Measurements from ENCODE around the gene ZSCAN21. TPM values are rescaled to one million over a fixed set of nuclear protein-coding genes. Genes with fewer than 3 reads are reported as not detected.

The ZSCAN21 gene
- total RNA-seq, 1 experiment from 2014 or later: 24.3 TPM

- DNase-seq: no peak
- no peaks in the 10 kb centered on the region for H3K4me1 ChIP-seq (ENCODE audit: insufficient read depth, low read length)
- H3T11ph ChIP-seq (ENCODE audit: low read length): no peak overlapping the region
- no peak overlapping the region for H3K18ac ChIP-seq (ENCODE audit: insufficient read length, low read depth, low read length)
- H3K27ac Mint-ChIP-seq: no peak overlapping the region
- no peak overlapping the region for H4K91ac ChIP-seq (ENCODE audit: insufficient read length, low read depth, low read length)
- no peak overlapping the region for H2BK12ac ChIP-seq (ENCODE audit: insufficient read length, low read depth, low read length)
- no peak overlapping the region for H3K56ac ChIP-seq (ENCODE audit: insufficient read length, low read depth, low read length)
- no peak overlapping the region for H4K8ac ChIP-seq (replicated peaks; ENCODE audit: insufficient read length, low read depth, low read length)
- H3K23me2 ChIP-seq (ENCODE audit: insufficient read length, low read depth, low read length, poor library complexity, severe bottlenecking): no peaks in the 10 kb centered on the region
- H3K4me3 Mint-ChIP-seq: no peak overlapping the region
- no peak overlapping the region for H2AFZ ChIP-seq (ENCODE audit: low read length)
- no peak overlapping the region for H2BK20ac ChIP-seq (ENCODE audit: low read depth, low read length, poor library complexity, severe bottlenecking)
- WGBS (ENCODE audit: extremely low coverage, insufficient read length, low lambda C conversion rate): no CpG with 5 or more reads among the region's 4 CpGs
- no peak overlapping the region for H4K5ac ChIP-seq (ENCODE audit: insufficient read length, low read depth, low read length)
- no peak overlapping the region for H2AK5ac ChIP-seq (ENCODE audit: insufficient read length, low read length)
- no peaks in the 10 kb centered on the region for H3K27me3 ChIP-seq (ENCODE audit: insufficient read depth, low read length)
- no peak overlapping the region for H2BK120ac ChIP-seq (ENCODE audit: low read depth, low read length, poor library complexity, severe bottlenecking)
- H3K4ac ChIP-seq (ENCODE audit: low read depth, low read length): no peak overlapping the region
- no peak overlapping the region for H3K14ac ChIP-seq (ENCODE audit: insufficient read depth, low read length)
- no peaks in the 10 kb centered on the region; a peak in 1 of 5 replicates for H3K9me3 Mint-ChIP-seq
- H4K20me1 ChIP-seq (ENCODE audit: control insufficient read depth, insufficient read depth, insufficient read length): no peaks in the 10 kb centered on the region
- H3K23ac ChIP-seq (ENCODE audit: insufficient read length, low read depth, low read length): no peak overlapping the region
- no peaks in the 10 kb centered on the region for H3K4me1 Mint-ChIP-seq
- no peak overlapping the region for H3K9ac ChIP-seq (ENCODE audit: extremely low read depth, insufficient read length, low read length)
- no peak for TF ChIP-seq CTCF (conservative IDR thresholded peaks at IDR 0.05)
- peaks cover 47 to 86% (median 66%) of the 10 kb centered on the region in 3 experiments for H3K36me3 Mint-ChIP-seq (ENCODE audit: insufficient read depth in 1 of 3, low read depth in 3 of 3)
- no peaks in the 10 kb centered on the region for H3K79me2 ChIP-seq (ENCODE audit: insufficient read depth, low read length)
- H3K79me1 ChIP-seq (ENCODE audit: insufficient read depth, low read depth, low read length, poor library complexity, severe bottlenecking): no peaks in the 10 kb centered on the region
- H3K27me3 Mint-ChIP-seq (ENCODE audit: low read depth): no peaks in the 10 kb centered on the region
- no peaks in the 10 kb centered on the region for H3K9me3 ChIP-seq (ENCODE audit: control insufficient read depth, low read depth, low read length)
- H2BK15ac ChIP-seq (ENCODE audit: low read depth, low read length): no peak overlapping the region
- no peak overlapping the region for H3K27ac ChIP-seq (ENCODE audit: insufficient read length, low read depth, low read length)
- H2BK5ac ChIP-seq (ENCODE audit: insufficient read length, low read length): no peak overlapping the region
- H3K4me2 ChIP-seq (ENCODE audit: insufficient read depth, insufficient read length, low read length): no peak overlapping the region
These were observed 13.8 kb downstream of the ZSCAN21 start for GRCh38 chr7:100063376-100063775.
